Upper lobe of left lung (tissue), 6 donors: ENCODE data around the gene RDM1. TPM values are rescaled to one million over a fixed set of nuclear protein-coding genes. Genes with fewer than 3 reads are reported as not detected.

Experiments
- ATAC-seq, 2 donors: fragments of 200-7000 bp; cut with Tn5 transposase; one replicate each; pipeline ENCODE4 v1.9.1; 2022; ENCODE audit warnings: mild to moderate bottlenecking in 2 of 2, moderate library complexity in 2 of 2; ENCODE audit not compliant: low FRiP score in 2 of 2
- DNase-seq, 2 donors: peaks; one replicate each; pipeline ENCODE4 v3.0.0-alpha.2; 2019 to 2020
- H3K27ac ChIP-seq, 4 donors: fragments of 200-600 bp; sonication (generic); one replicate each; pipeline ENCODE4 v1.5.1; 2016 to 2019
- H3K27me3 ChIP-seq, 4 donors: fragments of 200-600 bp; sonication (generic); one replicate each; pipeline ENCODE4 v1.5.1; 2017 to 2019
- H3K36me3 ChIP-seq, 4 donors: fragments of 200-600 bp; sonication (generic); one replicate each; pipeline ENCODE4 v1.5.1; 2016 to 2019
- H3K4me1 ChIP-seq, 4 donors: fragments of 200-600 bp; sonication (generic); one replicate each; pipeline ENCODE4 v1.5.1; 2018 to 2019
- H3K4me3 ChIP-seq, 4 donors: fragments of 200-600 bp; sonication (generic); one replicate each; pipeline ENCODE4 v1.5.1; 2017 to 2019; ENCODE audit warnings: mild to moderate bottlenecking in 2 of 4, moderate library complexity in 1 of 4
- H3K9me3 ChIP-seq, 4 donors: fragments of 200-600 bp; sonication (generic); one replicate each; pipeline ENCODE4 v1.5.1; 2018 to 2019
- EP300 ChIP-seq, 4 donors: sonication (generic); formaldehyde crosslinking; IDR thresholded peaks; one replicate each; pipeline ENCODE4 v1.5.1; 2017; ENCODE audit warnings: antibody characterized with exemption in 4 of 4, control low read depth in 2 of 4
- POLR2A ChIP-seq, 4 donors: fragments of 450-650 bp; IDR thresholded peaks; one replicate each; pipeline ENCODE4 v1.5.1; 2016 to 2017; ENCODE audit warnings: antibody characterized with exemption in 4 of 4, mild to moderate bottlenecking in 2 of 4
- POLR2AphosphoS5 ChIP-seq, 2 donors: sonication (generic); formaldehyde crosslinking; IDR thresholded peaks; one replicate each; pipeline ENCODE4 v1.5.1; 2017; ENCODE audit warnings: antibody characterized with exemption in 2 of 2
- whole genome bisulfite sequencing, 2 donors: methylation state at CpG; one replicate each; pipeline ENCODE4 v1.1.5; 2017 to 2018; 5-methylcytosine and 5-hydroxymethylcytosine counted together
- total RNA-seq, 6 donors: library from RNA; depleted of rRNA in 4 of 6; stranded (reverse); fragments of >200 nt in 4 of 6; gene quantifications; one replicate each; pipeline versions ENCODE4 v1.1.0 to v1.2.1, GENCODE V29; 2016 to 2021
- TF ChIP-seq, protein P1 (sequence below), 6 experiments: fragments of 450-650 bp in 4 of 6; fragments of 200-600 bp in 2 of 6; sonication (generic) in 2 of 6; IDR thresholded peaks; one replicate each; pipeline ENCODE4 v1.5.1; 2016 to 2019; ENCODE audit warnings: antibody characterized with exemption in 6 of 6
- donor health status: DM: no; HTN: no; CAD: no; lungs with moderate emphysema.
- donor health status: DM: no; HTN: yes; CAD: no; lungs with severe emphysema.

The RDM1 gene
- total RNA-seq, 6 donors from 2014 or later: not detected

DNA sequence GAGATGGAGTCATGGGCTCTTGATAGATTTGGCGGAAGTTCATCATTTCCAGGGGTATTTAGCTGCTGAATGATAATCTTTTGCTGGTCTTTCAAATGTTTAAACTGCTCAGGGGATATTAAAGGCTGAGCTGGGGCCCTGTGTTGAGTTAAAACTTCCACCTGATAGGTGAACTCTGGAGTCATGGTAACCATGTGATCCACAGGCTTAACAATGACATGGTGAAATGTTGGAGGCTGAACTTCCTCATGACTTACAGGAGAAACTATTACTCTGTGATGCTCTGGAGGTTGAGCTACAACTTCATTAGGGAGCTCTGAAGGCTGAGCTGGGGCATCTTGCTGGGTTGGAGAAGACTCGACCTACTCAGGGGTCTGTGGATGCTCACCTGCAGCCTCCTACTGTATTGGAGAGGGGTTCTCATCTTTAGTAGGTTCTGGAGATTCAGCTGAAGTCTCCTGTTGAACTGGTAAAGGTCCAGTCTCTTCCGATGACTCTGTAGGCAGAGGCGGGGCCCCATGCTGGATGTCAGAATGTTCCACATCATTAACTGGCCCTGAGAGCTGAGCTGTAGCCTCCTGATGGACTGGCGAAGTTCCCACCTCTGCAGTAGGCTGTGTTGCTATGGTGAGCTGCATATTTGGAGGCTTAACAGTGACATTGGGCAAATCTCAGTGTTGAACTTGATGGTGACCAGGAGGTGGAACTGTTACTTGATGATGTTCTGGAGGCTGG, 24.2 kb downstream of the RDM1 start:
- ATAC-seq (no peak), DNase-seq (no peak)
- Histone ChIP-seq H3K27ac (no peak overlapping the region), H3K36me3 (no peaks in the 10 kb centered on the region), H3K9me3 (no peaks in the 10 kb centered on the region), H3K4me3 (no peak overlapping the region), H3K4me1 (no peaks in the 10 kb centered on the region), H3K27me3 (no peaks in the 10 kb centered on the region)
- WGBS, 2 donors: 93 to 97% methylated on average over 3 to 5 of the region's 5 CpGs
- TF ChIP-seq POLR2A (IDR thresholded peaks at IDR 0.05) (no peak), EP300 (IDR thresholded peaks at IDR 0.05) (no peak), POLR2AphosphoS5 (IDR thresholded peaks at IDR 0.05) (no peak)
- TF ChIP-seq, protein P1, sequence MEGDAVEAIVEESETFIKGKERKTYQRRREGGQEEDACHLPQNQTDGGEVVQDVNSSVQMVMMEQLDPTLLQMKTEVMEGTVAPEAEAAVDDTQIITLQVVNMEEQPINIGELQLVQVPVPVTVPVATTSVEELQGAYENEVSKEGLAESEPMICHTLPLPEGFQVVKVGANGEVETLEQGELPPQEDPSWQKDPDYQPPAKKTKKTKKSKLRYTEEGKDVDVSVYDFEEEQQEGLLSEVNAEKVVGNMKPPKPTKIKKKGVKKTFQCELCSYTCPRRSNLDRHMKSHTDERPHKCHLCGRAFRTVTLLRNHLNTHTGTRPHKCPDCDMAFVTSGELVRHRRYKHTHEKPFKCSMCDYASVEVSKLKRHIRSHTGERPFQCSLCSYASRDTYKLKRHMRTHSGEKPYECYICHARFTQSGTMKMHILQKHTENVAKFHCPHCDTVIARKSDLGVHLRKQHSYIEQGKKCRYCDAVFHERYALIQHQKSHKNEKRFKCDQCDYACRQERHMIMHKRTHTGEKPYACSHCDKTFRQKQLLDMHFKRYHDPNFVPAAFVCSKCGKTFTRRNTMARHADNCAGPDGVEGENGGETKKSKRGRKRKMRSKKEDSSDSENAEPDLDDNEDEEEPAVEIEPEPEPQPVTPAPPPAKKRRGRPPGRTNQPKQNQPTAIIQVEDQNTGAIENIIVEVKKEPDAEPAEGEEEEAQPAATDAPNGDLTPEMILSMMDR (IDR thresholded peaks at IDR 0.05): no peak

DNA sequence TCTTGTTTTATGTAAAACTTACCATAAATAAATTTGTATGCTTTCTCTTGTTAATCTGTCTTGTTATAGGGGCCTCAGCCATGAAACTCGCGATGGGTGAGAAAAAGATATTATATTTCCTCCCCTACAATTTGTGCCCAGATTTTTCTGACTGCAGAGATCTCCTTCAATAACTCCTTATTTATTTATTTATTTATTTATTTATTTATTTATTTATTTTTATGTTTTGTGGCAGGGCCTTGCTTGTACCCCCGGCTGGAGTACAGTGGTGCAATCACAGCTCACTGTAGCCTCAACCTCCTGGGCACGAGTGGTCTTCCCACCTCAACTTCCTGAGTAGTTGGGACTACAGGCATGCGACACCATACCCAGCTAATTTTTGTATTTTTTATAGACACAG, 27.1 kb downstream of the RDM1 start:
- Histone ChIP-seq H3K4me1 (peaks cover 0 to 8% (median 0%) of the 10 kb centered on the region in 4 donors), H3K27me3 (no peaks in the 10 kb centered on the region), H3K4me3 (no peak overlapping the region), H3K9me3 (no peaks in the 10 kb centered on the region), H3K27ac (no peak overlapping the region), H3K36me3 (no peaks in the 10 kb centered on the region)
- 85 to 92% methylated on average over 5 of the region's 5 CpGs for WGBS, 2 donors
- no peak for ATAC-seq
- DNase-seq: no peak
- TF ChIP-seq POLR2AphosphoS5 (IDR thresholded peaks at IDR 0.05) (no peak), POLR2A (IDR thresholded peaks at IDR 0.05) (no peak), EP300 (IDR thresholded peaks at IDR 0.05) (no peak)
- TF ChIP-seq, protein P1 (IDR thresholded peaks at IDR 0.05): no peak

DNA sequence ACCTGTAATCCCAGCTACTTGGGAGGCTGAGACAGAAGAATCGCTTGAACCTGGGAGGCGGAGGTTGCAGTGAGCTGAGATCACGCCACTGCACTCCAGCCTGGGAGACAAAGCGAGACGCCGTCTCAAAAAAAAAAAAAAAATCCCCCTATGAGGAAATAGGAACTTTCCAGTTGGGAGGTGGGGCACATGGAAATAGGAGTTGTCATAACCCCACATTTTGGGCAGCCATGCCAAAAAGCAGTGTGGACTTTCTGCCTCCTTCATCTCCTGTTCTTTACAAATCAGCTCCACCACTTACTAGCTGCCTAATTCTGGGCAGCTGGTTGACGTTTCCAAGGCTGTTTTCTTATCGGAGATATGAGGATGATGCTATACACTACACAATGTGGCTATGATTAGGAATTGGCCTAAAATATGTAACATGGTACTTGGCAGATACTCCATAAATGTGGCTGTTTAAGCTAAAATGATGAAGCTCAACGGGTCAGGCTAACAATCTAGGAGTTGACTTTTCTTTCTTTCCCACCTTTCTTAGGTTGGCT, 28.9 kb downstream of the RDM1 start:
- DNase-seq: no peak
- no peaks in the 10 kb centered on the region for H3K9me3 ChIP-seq
- 87 to 92% methylated on average over 9 of the region's 9 CpGs for WGBS, 2 donors
- TF ChIP-seq, protein P1 (IDR thresholded peaks at IDR 0.05): no peak
- no peak for TF ChIP-seq POLR2A (IDR thresholded peaks at IDR 0.05)
- TF ChIP-seq POLR2AphosphoS5 (IDR thresholded peaks at IDR 0.05): no peak
- TF ChIP-seq EP300 (IDR thresholded peaks at IDR 0.05): no peak
- peaks cover 0 to 10% (median 0%) of the 10 kb centered on the region in 4 donors for H3K4me1 ChIP-seq
- ATAC-seq: no peak
- no peaks in the 10 kb centered on the region for H3K27me3 ChIP-seq
- no peak overlapping the region for H3K4me3 ChIP-seq
- H3K27ac ChIP-seq: no peak overlapping the region
- H3K36me3 ChIP-seq: no peaks in the 10 kb centered on the region

DNA sequence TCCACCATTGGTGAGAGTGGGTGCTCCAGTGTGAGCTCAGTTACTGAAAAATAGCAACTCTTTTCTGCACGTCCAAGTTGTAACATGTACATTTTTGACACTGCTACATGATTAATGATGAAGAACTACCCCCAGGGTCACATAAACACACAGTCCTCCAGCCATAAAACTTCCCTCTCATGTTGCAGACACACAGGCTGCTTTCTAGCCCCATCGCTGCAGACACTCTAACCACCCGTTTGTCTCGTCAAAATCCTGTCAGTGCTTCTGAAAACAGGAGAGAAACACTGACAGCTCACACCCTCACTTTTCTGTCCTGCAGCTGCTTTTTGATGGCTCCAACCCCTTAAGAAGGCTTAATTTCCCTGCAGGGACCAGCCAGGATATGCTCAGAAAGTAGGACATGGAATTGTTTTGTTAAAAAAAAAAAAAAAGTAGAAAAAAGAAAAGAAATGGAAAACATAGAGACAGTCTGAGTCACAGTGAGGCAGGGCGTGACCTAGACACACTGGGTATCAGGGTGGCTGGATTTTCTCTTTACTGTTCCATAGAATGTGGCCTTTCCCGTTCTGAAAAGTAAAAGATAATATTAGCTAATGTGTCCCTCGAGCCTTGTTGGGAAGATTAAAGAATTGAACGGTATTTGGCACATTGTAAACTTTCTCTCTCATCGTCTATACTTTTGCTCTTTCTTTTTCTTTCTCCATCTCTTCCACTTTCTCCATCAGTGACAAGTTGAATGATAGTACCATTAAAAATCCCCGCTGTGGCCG, 29.7 kb downstream of the RDM1 start:
- DNase-seq: no peak

More for the DNA sequence above, 29.7 kb downstream of the RDM1 start:
- Histone ChIP-seq H3K4me3 (no peak overlapping the region), H3K36me3 (no peaks in the 10 kb centered on the region), H3K4me1 (peaks cover 0 to 10% (median 0%) of the 10 kb centered on the region in 4 donors), H3K27me3 (no peaks in the 10 kb centered on the region), H3K27ac (no peak overlapping the region), H3K9me3 (no peaks in the 10 kb centered on the region)
- no peak for ATAC-seq
- no peak for TF ChIP-seq POLR2A (IDR thresholded peaks at IDR 0.05)
- TF ChIP-seq, protein P1 (IDR thresholded peaks at IDR 0.05): no peak
- no peak for TF ChIP-seq POLR2AphosphoS5 (IDR thresholded peaks at IDR 0.05)
- no peak for TF ChIP-seq EP300 (IDR thresholded peaks at IDR 0.05)
- 68 to 71% methylated on average over 11 of the region's 11 CpGs for WGBS, 2 donors
